ENCODE measurements around the gene TLCD5.

GRCh38 chr11:120358729-120359128 lies 33.6 kb downstream of the TLCD5 start:
- no peak for TF ChIP-seq POLR2AphosphoS5 (IDR thresholded peaks at IDR 0.05)
- TF ChIP-seq CTCF (IDR thresholded peaks at IDR 0.05) = no peak
